Neural progenitor cell (in vitro differentiated cells): ENCODE results near the gene NKD2. TPM values are rescaled to one million over a fixed set of nuclear protein-coding genes. Genes with fewer than 3 reads are reported as not detected.
A peak's percentile ranks its signal among the peaks of the same experiment; 100 is the strongest.

Source experiments
- DNase-seq: peaks from one replicate; pipeline ENCODE4 v3.0.0-alpha.2; 2016; ENCODE audit warnings: low spot score
- H2AFZ ChIP-seq: fragments of 200-600 bp; sonication (generic); replicated peaks from 2 replicates; pipeline ENCODE4 v1.6.1; 2016; ENCODE audit warnings: antibody characterized with exemption
- H3F3A ChIP-seq: fragments of 200-600 bp; sonication (generic); 2 replicates; pipeline ENCODE4 v1.6.1; 2016; ENCODE audit warnings: antibody characterized with exemption, low read depth
- H3K27ac ChIP-seq: fragments of 200-600 bp; sonication (generic); 2 replicates; pipeline ENCODE4 v1.5.1; 2016; ENCODE audit warnings: mild to moderate bottlenecking
- H3K27me3 ChIP-seq: fragments of 200-600 bp; sonication (generic); 2 replicates; pipeline ENCODE4 v1.6.1; 2016; ENCODE audit warnings: mild to moderate bottlenecking, moderate library complexity
- H3K36me3 ChIP-seq: fragments of 200-600 bp; sonication (generic); 2 replicates; pipeline ENCODE4 v1.5.1; 2016
- H3K4me1 ChIP-seq: fragments of 200-600 bp; sonication (generic); 2 replicates; pipeline ENCODE4 v1.6.1; 2016; ENCODE audit warnings: mixed run types
- H3K4me2 ChIP-seq: fragments of 200-600 bp; sonication (generic); 2 replicates; pipeline ENCODE4 v1.6.1; 2016
- H3K4me3 ChIP-seq: fragments of 200-600 bp; sonication (generic); 2 replicates; pipeline ENCODE4 v1.5.1; 2016
- H3K79me2 ChIP-seq: fragments of 200-600 bp; sonication (generic); 2 replicates; pipeline ENCODE4 v1.6.1; 2016; ENCODE audit warnings: low read depth
- H3K9ac ChIP-seq: fragments of 200-600 bp; sonication (generic); 2 replicates; pipeline ENCODE4 v1.6.1; 2016
- H3K9me3 ChIP-seq: fragments of 200-600 bp; sonication (generic); 2 replicates; pipeline ENCODE4 v1.5.1; 2016; ENCODE audit warnings: low read depth
- H4K20me1 ChIP-seq: fragments of 200-600 bp; sonication (generic); 2 replicates; pipeline ENCODE4 v1.6.1; 2016; ENCODE audit warnings: low read depth
- H3K27ac Mint-ChIP-seq: 3 replicates; pipeline ENCODE4 v1.8.0; 2021; ENCODE audit warnings: mixed read lengths
- H3K27me3 Mint-ChIP-seq: 2 replicates; pipeline ENCODE4 v1.8.0; 2022; ENCODE audit warnings: low read depth, mild to moderate bottlenecking, inconsistent platforms, moderate library complexity, mixed read lengths; ENCODE audit not compliant: insufficient read depth
- H3K36me3 Mint-ChIP-seq: 3 replicates; pipeline ENCODE4 v1.8.0; 2021; ENCODE audit warnings: mixed read lengths
- H3K4me1 Mint-ChIP-seq: 3 replicates; pipeline ENCODE4 v1.8.0; 2021; ENCODE audit warnings: mixed read lengths
- H3K4me3 Mint-ChIP-seq: 3 replicates; pipeline ENCODE4 v1.8.0; 2021; ENCODE audit warnings: mild to moderate bottlenecking, moderate library complexity, mixed read lengths
- H3K9me3 Mint-ChIP-seq: 3 replicates; pipeline ENCODE4 v1.8.0; 2020; ENCODE audit warnings: mixed read lengths
- CTCF ChIP-seq: fragments of 200-600 bp; sonication (generic); IDR thresholded peaks from 2 replicates; pipeline ENCODE4 v1.5.1; 2017; ENCODE audit warnings: antibody characterized with exemption, mild to moderate bottlenecking
- EZH2 ChIP-seq: fragments of 200-600 bp; sonication (generic); IDR thresholded peaks from 2 replicates; pipeline ENCODE4 v1.6.1; 2017; ENCODE audit warnings: antibody characterized with exemption, mild to moderate bottlenecking, moderate library complexity
- EZH2phosphoT487 ChIP-seq: fragments of 200-600 bp; sonication (generic); IDR thresholded peaks from 2 replicates; pipeline ENCODE4 v1.6.1; 2017; ENCODE audit warnings: antibody characterized with exemption
- total RNA-seq: library from RNA; depleted of rRNA; stranded (reverse); fragments of >200 nt; gene quantifications from 2 replicates; pipeline ENCODE4 v1.2.3, GENCODE V29; 2015; ENCODE audit warnings: low replicate concordance

NKD2 gene
- total RNA-seq, 1 donor from 2014 or later: 1.3 TPM

- H3K27me3 ChIP-seq: no peaks in the 10 kb centered on the region
- Mint-ChIP-seq H3K27ac (peak overlapping the region; percentile 91), H3K36me3 (peaks cover 3% of the 10 kb centered on the region)
These were observed 25.0 kb upstream of the NKD2 start for GRCh38 chr5:983568-983967.

GRCh38 chr5:984774-985173, 23.8 kb upstream of the NKD2 start:
- Histone ChIP-seq H3K4me2 (no peak overlapping the region), H3K27ac (no peak overlapping the region), H3F3A (no peaks in the 10 kb centered on the region), H3K4me1 (peaks cover 21% of the 10 kb centered on the region), H3K79me2 (no peaks in the 10 kb centered on the region), H2AFZ (no peak overlapping the region), H3K9me3 (no peaks in the 10 kb centered on the region), H3K4me3 (no peak overlapping the region), H3K36me3 (no peaks in the 10 kb centered on the region), H3K27me3 (no peaks in the 10 kb centered on the region), H3K9ac (no peak overlapping the region), H4K20me1 (no peaks in the 10 kb centered on the region)
- no peak for DNase-seq
- TF ChIP-seq EZH2 (no peak), EZH2phosphoT487 (no peak), CTCF (no peak)
- H3K36me3 Mint-ChIP-seq: peaks cover 3% of the 10 kb centered on the region
- peaks cover 20% of the 10 kb centered on the region for H3K4me1 Mint-ChIP-seq
- H3K27ac Mint-ChIP-seq: no peak overlapping the region
- H3K27me3 Mint-ChIP-seq: peaks cover 13% of the 10 kb centered on the region
- H3K4me3 Mint-ChIP-seq: no peak overlapping the region
- H3K9me3 Mint-ChIP-seq: peaks cover 37% of the 10 kb centered on the region

More at GRCh38 chr5:983568-983967, 25.0 kb upstream of the NKD2 start:
- H3K4me1 Mint-ChIP-seq: peaks cover 24% of the 10 kb centered on the region
- DNase-seq: no peak
- no peak overlapping the region for H3K4me2 ChIP-seq
- H3K36me3 ChIP-seq: no peaks in the 10 kb centered on the region
- peaks cover 21% of the 10 kb centered on the region for H3K4me1 ChIP-seq
- H3K27ac ChIP-seq: no peak overlapping the region
- peaks cover 34% of the 10 kb centered on the region for H3K9me3 Mint-ChIP-seq
- no peaks in the 10 kb centered on the region for H3K79me2 ChIP-seq
- no peaks in the 10 kb centered on the region for H3F3A ChIP-seq
- no peak overlapping the region for H3K9ac ChIP-seq
- peaks cover 17% of the 10 kb centered on the region for H3K27me3 Mint-ChIP-seq
- H2AFZ ChIP-seq: no peak overlapping the region
- no peaks in the 10 kb centered on the region for H4K20me1 ChIP-seq
- no peaks in the 10 kb centered on the region for H3K9me3 ChIP-seq
- peak overlapping the region; percentile 16 for H3K4me3 Mint-ChIP-seq
- H3K4me3 ChIP-seq: no peak overlapping the region
- TF ChIP-seq EZH2phosphoT487 (no peak), CTCF (no peak), EZH2 (no peak)

- H3K27ac Mint-ChIP-seq: no peak overlapping the region
- H3K27me3 Mint-ChIP-seq: peaks cover 12% of the 10 kb centered on the region
- Histone ChIP-seq H3K27me3 (no peaks in the 10 kb centered on the region), H3K9me3 (no peaks in the 10 kb centered on the region), H3K36me3 (no peaks in the 10 kb centered on the region), H4K20me1 (no peaks in the 10 kb centered on the region), H3F3A (peaks cover 11% of the 10 kb centered on the region), H3K4me3 (no peak overlapping the region), H3K4me1 (peaks cover 10% of the 10 kb centered on the region), H3K27ac (no peak overlapping the region), H3K9ac (no peak overlapping the region), H3K79me2 (no peaks in the 10 kb centered on the region), H2AFZ (no peak overlapping the region), H3K4me2 (no peak overlapping the region)
- H3K36me3 Mint-ChIP-seq: peaks cover 3% of the 10 kb centered on the region
- no peak overlapping the region for H3K4me3 Mint-ChIP-seq
- peaks cover 17% of the 10 kb centered on the region for H3K4me1 Mint-ChIP-seq
- TF ChIP-seq EZH2phosphoT487: no peak
- no peak for TF ChIP-seq CTCF
- TF ChIP-seq EZH2: no peak
- peaks cover 40% of the 10 kb centered on the region for H3K9me3 Mint-ChIP-seq
- DNase-seq: no peak
These were observed 20.8 kb upstream of the NKD2 start for GRCh38 chr5:987761-988160.
